HEK293T (cell line): ENCODE data around the gene CYB5A.

Source experiments
- BHLHE40 ChIP-seq: fragments of 450-650 bp; IDR thresholded peaks from 2 replicates; pipeline ENCODE4 v1.6.1; 2016; ENCODE audit warnings: mild to moderate bottlenecking, moderate library complexity, borderline replicate concordance
- CTBP1 ChIP-seq: fragments of 450-650 bp; IDR thresholded peaks from 2 replicates; pipeline ENCODE4 v1.6.1; 2016; ENCODE audit warnings: borderline replicate concordance
- ELF4 ChIP-seq: fragments of 450-650 bp; IDR thresholded peaks from 2 replicates; pipeline ENCODE4 v1.6.1; 2017; ENCODE audit warnings: antibody characterized with exemption
- FOXA1 ChIP-seq: fragments of 450-650 bp; IDR thresholded peaks from 2 replicates; pipeline ENCODE4 v1.6.1; 2016; ENCODE audit warnings: mild to moderate bottlenecking
- FOXK2 ChIP-seq: fragments of 450-650 bp; IDR thresholded peaks from 2 replicates; pipeline ENCODE4 v1.6.1; 2016; ENCODE audit warnings: mild to moderate bottlenecking
- FOXM1 ChIP-seq: fragments of 450-650 bp; IDR thresholded peaks from 2 replicates; pipeline ENCODE4 v1.6.1; 2017; ENCODE audit warnings: mild to moderate bottlenecking, borderline replicate concordance
- HDGF ChIP-seq: fragments of 450-650 bp; IDR thresholded peaks from 2 replicates; pipeline ENCODE4 v1.6.1; 2017; ENCODE audit warnings: antibody characterized with exemption, borderline replicate concordance
- L3MBTL2 ChIP-seq: fragments of 450-650 bp; conservative IDR thresholded peaks from 2 replicates; pipeline ENCODE4 v1.6.1; 2016; ENCODE audit warnings: mild to moderate bottlenecking
- LEF1 ChIP-seq: fragments of 450-650 bp; IDR thresholded peaks from 2 replicates; pipeline ENCODE4 v1.6.1; 2017; ENCODE audit warnings: mild to moderate bottlenecking, borderline replicate concordance
- NFRKB ChIP-seq: fragments of 450-650 bp; IDR thresholded peaks from 2 replicates; pipeline ENCODE4 v1.6.1; 2016; ENCODE audit warnings: mild to moderate bottlenecking, moderate library complexity
- SP1 ChIP-seq: fragments of 450-650 bp; IDR thresholded peaks from 2 replicates; pipeline ENCODE4 v1.6.1; 2017
- TARDBP ChIP-seq: fragments of 450-650 bp; IDR thresholded peaks from 2 replicates; pipeline ENCODE4 v1.6.1; 2016
- ZNF384 ChIP-seq: fragments of 450-650 bp; IDR thresholded peaks from 2 replicates; pipeline ENCODE4 v1.6.1; 2016

DNA sequence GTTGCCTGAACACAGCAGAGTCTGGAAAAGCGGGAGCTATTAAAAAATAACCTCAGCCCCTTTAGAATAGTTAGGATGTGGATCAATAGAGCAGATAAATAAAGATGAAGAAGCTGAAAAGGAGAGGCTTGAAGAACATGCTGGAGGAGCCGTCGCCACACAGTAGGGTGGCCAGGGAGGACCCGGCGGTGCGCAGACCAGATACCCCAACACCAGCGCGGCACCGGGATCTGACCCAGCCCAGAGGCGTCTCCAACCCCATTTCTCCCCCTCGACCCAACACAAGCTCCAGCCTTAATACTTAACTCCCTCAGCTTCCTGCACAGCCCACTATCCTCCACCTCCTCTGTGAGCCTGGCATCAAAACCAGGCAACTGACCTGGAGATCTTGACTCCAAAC is 16.0 kb downstream of the CYB5A start:
- no peak for TF ChIP-seq FOXM1
- TF ChIP-seq BHLHE40, result no peak
- no peak for TF ChIP-seq TARDBP
- no peak for TF ChIP-seq FOXA1
- no peak for TF ChIP-seq FOXK2
- no peak for TF ChIP-seq L3MBTL2
- no peak for TF ChIP-seq NFRKB
- no peak for TF ChIP-seq ZNF384
- TF ChIP-seq SP1, result no peak
- no peak for TF ChIP-seq ELF4
- TF ChIP-seq HDGF, result no peak
- no peak for TF ChIP-seq CTBP1
- TF ChIP-seq LEF1, result no peak
